ENCODE measurements around the gene P4HA2. TPM values are rescaled to one million over a fixed set of nuclear protein-coding genes. Genes with fewer than 3 reads are reported as not detected.

P4HA2 gene
- total RNA-seq, result under 1 TPM in 1 of 2 donors, not detected in 1; 0.50 TPM
- total RNA-seq, result 0.90 to 2.1 reads per million in 2 donors

DNA sequence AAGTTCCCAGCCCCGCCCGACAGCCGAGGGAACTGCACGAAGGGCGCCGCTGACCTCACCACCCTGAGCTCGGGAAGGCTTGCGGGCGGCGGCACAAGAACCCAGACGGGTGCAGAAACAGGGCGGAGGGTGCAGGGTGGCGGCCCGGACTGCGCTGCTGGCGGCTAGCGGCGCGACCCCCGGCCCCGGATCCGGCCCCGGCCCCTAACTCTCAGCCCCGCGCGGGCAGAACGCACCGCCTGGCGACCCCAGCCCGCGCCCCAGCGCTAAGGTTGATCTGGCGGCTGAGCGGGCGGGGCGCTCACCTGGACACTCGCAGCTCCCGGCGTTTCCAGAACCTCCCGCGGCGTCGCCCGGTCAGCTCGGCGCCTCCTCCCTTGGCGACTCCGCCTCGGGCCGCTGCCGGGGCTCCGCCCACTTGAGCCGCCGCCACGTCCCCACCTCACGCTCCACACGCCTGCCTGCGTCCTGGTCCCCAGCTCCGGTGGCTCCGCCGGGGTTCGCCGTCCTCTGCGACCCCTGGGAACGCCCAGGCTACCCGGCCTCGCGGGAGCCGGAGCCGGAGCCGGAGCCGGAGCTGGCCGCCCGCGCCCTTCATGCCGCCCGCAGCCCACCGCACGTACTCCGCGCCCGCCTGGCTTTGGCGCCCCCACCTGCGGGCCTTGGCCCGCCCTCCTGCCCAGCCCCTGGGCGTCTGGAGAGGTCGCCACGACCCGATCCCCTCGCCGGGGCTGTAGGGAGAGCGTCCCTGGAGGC lies at the start of gene P4HA2:
Gene P4HA2 (minus strand): TSS at position 369 of the 756 bp plus-strand sequence. CDS start 9,227 bp downstream, outside the sequence.
- H3K36me3 Mint-ChIP-seq (ENCODE audit: low read depth), result peaks cover 2% of the 10 kb centered on the region
- peak within 1 kb of the TSS; percentile 75 for H3K4me3 Mint-ChIP-seq
- ATAC-seq (peak; percentile 66), DNase-seq (peak in 1 of 3 donors; percentile 15)
- no peak within 1 kb of the TSS for H3K27ac Mint-ChIP-seq
- peaks cover 21% of the 10 kb centered on the region for H3K4me1 Mint-ChIP-seq
- H3K27me3 Mint-ChIP-seq, result peaks cover 37% of the 10 kb centered on the region
- H3K9me3 ChIP-seq (ENCODE audit: control insufficient read depth, low read length, poor library complexity, severe bottlenecking), result no peaks in the 10 kb centered on the region

DNA sequence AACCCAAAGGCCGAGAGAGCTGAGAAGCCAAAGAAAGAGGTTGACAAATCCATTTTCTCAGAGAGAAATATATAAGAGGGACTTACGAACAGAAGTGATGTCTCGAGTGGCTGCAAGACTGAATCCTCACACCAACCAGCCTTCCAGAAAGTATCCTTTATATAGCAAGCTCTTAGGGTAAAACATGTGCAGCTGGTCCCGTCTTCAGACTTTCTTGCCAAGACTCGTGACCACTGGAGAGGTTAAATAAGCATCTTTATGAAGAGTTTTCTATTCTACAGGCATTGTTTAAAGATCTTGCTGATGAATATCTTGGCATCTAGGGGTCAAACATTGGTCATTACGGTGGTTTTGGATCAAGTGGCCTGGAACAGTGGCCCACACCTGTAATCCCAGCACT lies 49.6 kb upstream of the P4HA2 start:
- no peak overlapping the region for H3K4me3 Mint-ChIP-seq
- peaks cover 14% of the 10 kb centered on the region for H3K4me1 Mint-ChIP-seq
- no peaks in the 10 kb centered on the region for H3K9me3 ChIP-seq (ENCODE audit: control insufficient read depth, low read length, poor library complexity, severe bottlenecking)
- ATAC-seq (no peak), DNase-seq (no peak)
- H3K27me3 Mint-ChIP-seq, result peaks cover 52% of the 10 kb centered on the region
- peaks cover 2% of the 10 kb centered on the region for H3K36me3 Mint-ChIP-seq (ENCODE audit: low read depth)
- no peak overlapping the region for H3K27ac Mint-ChIP-seq

DNA sequence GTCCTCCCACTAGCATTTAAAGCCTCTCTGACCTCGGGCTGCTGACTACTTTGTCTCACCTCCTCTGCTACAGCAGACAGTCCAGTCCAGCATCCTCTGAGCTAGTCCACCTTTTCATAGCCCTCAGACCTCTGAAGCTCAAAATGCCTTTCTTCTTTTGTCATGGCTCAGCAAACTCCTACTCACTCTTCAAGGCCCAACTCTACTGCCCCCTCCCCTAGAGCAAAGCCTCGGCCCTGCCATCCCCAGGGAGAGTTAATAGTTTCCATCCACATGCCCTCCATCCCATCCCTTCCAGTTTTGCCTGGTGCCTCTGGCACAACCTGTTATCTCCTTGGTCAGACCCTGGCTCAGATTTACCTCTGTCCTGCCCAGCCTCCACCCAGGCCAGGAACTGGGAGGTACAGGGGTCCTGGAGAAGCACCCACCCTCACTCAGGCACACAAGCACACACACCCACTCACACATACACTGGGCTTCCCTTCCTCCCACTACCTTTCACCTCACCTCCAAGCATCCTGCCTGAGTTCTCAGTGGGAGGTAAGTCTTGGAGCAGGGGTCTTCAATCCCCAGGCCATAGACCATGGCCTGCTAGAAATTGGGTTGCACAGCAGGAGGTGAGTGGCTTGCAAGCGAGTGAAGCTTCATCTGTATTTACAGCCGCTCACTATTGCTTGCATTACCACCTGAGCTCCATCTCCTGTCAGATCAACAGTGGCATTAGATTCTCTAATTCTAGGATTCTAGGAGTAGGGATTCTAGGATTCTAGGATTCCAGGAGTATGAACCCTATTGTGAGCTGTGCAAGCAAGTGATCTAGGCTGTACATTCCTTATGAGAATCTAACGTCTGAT lies 47.9 kb upstream of the P4HA2 start:
- ATAC-seq (no peak), DNase-seq (no peak)
- Mint-ChIP-seq H3K4me1 (peaks cover 15% of the 10 kb centered on the region), H3K27me3 (peaks cover 47% of the 10 kb centered on the region), H3K36me3 (ENCODE audit: low read depth) (no peaks in the 10 kb centered on the region), H3K4me3 (no peak overlapping the region), H3K27ac (peak overlapping the region; percentile 37)
- H3K9me3 ChIP-seq (ENCODE audit: control insufficient read depth, low read length, poor library complexity, severe bottlenecking), result no peaks in the 10 kb centered on the region

- Mint-ChIP-seq H3K36me3 (ENCODE audit: low read depth) (no peaks in the 10 kb centered on the region), H3K4me1 (peaks cover 15% of the 10 kb centered on the region), H3K4me3 (peak overlapping the region; percentile 67), H3K27me3 (peaks cover 42% of the 10 kb centered on the region), H3K27ac (no peak overlapping the region)
- ATAC-seq (no peak), DNase-seq (no peak)
- no peaks in the 10 kb centered on the region for H3K9me3 ChIP-seq (ENCODE audit: control insufficient read depth, low read length, poor library complexity, severe bottlenecking)
Measured at GRCh38 chr5:132274050-132274792, 46.6 kb upstream of the P4HA2 start.

GRCh38 chr5:132273631-132274030 lies 46.0 kb upstream of the P4HA2 start:
- peaks cover 38% of the 10 kb centered on the region for H3K27me3 Mint-ChIP-seq
- DNase-seq (no peak), ATAC-seq (no peak)
- H3K27ac Mint-ChIP-seq, result no peak overlapping the region
- no peaks in the 10 kb centered on the region for H3K9me3 ChIP-seq (ENCODE audit: control insufficient read depth, low read length, poor library complexity, severe bottlenecking)
- H3K4me1 Mint-ChIP-seq, result peaks cover 15% of the 10 kb centered on the region
- H3K36me3 Mint-ChIP-seq (ENCODE audit: low read depth), result no peaks in the 10 kb centered on the region
- no peak overlapping the region for H3K4me3 Mint-ChIP-seq

DNA sequence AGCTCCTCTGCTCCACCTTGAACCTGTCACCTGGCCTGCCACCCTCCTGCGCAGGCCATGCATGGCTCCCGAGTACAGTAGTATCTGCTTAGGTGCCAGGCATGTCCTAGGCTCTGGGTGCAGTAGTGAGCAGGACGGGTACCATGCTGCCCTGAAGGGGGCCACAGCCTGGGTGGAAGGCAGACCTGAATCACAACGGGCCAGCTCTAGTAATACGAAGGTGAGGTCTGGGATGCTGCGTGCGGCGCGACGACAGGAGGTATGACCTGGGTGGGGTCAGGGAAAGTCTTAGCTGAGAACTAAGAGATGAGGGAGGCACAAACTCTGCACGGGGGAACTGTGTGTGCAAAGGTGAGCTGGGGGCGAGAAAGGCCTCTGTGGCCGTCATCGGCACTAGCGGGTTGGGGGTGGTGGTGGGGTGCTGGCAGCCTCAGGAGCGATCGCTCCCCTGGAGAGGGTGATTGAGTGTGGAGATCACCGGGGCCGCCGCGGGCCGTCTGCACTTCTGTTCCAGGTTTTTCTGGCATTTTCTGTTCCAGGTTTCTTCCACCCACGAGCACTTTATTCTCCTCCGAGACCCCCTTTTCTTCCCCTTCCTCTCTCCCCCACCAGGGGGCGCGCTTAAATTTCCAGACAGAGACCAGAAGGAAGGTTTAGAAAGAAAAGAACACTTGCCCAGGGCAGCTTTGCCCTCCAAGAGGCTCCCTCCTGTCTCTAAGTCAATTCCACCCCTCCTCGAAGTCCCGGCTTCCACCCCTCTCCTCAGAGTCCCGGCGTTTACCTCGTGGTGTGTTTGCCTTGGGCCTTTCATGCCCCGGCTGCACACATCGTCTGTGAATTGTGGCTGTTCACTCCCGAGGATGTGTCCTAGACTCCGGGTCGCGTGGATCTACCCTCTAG lies 44.9 kb upstream of the P4HA2 start:
- no peaks in the 10 kb centered on the region for H3K9me3 ChIP-seq (ENCODE audit: control insufficient read depth, low read length, poor library complexity, severe bottlenecking)
- peak overlapping the region; percentile 32 for H3K27ac Mint-ChIP-seq
- H3K36me3 Mint-ChIP-seq (ENCODE audit: low read depth), result no peaks in the 10 kb centered on the region
- H3K27me3 Mint-ChIP-seq, result peaks cover 38% of the 10 kb centered on the region
- H3K4me3 Mint-ChIP-seq, result peak overlapping the region; percentile 69
- ATAC-seq (peak; percentile 50), DNase-seq (peak; percentile 30 to 57 (median 38))
- H3K4me1 Mint-ChIP-seq, result peaks cover 18% of the 10 kb centered on the region

GRCh38 chr5:132271251-132272246 lies 43.9 kb upstream of the P4HA2 start:
- peaks cover 33% of the 10 kb centered on the region for H3K27me3 Mint-ChIP-seq
- H3K4me3 Mint-ChIP-seq, result peak overlapping the region; percentile 69
- H3K4me1 Mint-ChIP-seq, result peaks cover 20% of the 10 kb centered on the region
- DNase-seq, result no peak
- H3K36me3 Mint-ChIP-seq (ENCODE audit: low read depth), result no peaks in the 10 kb centered on the region
- peak; percentile 14 for ATAC-seq
- no peaks in the 10 kb centered on the region for H3K9me3 ChIP-seq (ENCODE audit: control insufficient read depth, low read length, poor library complexity, severe bottlenecking)
- H3K27ac Mint-ChIP-seq, result peak overlapping the region; percentile 32

- H3K27ac Mint-ChIP-seq, result no peak overlapping the region
- DNase-seq (no peak), ATAC-seq (no peak)
- no peaks in the 10 kb centered on the region for H3K9me3 ChIP-seq (ENCODE audit: control insufficient read depth, low read length, poor library complexity, severe bottlenecking)
- peaks cover 20% of the 10 kb centered on the region for H3K4me1 Mint-ChIP-seq
- H3K36me3 Mint-ChIP-seq (ENCODE audit: low read depth), result no peaks in the 10 kb centered on the region
- H3K27me3 Mint-ChIP-seq, result peaks cover 30% of the 10 kb centered on the region
- no peak overlapping the region for H3K4me3 Mint-ChIP-seq
Measured at GRCh38 chr5:132270706-132271105, 43.1 kb upstream of the P4HA2 start.

GRCh38 chr5:132270335-132270665 lies 42.6 kb upstream of the P4HA2 start:
- ATAC-seq (no peak), DNase-seq (no peak)
- H3K9me3 ChIP-seq (ENCODE audit: control insufficient read depth, low read length, poor library complexity, severe bottlenecking), result no peaks in the 10 kb centered on the region
- no peak overlapping the region for H3K4me3 Mint-ChIP-seq
- no peaks in the 10 kb centered on the region for H3K36me3 Mint-ChIP-seq (ENCODE audit: low read depth)
- no peak overlapping the region for H3K27ac Mint-ChIP-seq
- H3K27me3 Mint-ChIP-seq, result peaks cover 26% of the 10 kb centered on the region
- peaks cover 20% of the 10 kb centered on the region for H3K4me1 Mint-ChIP-seq

DNA sequence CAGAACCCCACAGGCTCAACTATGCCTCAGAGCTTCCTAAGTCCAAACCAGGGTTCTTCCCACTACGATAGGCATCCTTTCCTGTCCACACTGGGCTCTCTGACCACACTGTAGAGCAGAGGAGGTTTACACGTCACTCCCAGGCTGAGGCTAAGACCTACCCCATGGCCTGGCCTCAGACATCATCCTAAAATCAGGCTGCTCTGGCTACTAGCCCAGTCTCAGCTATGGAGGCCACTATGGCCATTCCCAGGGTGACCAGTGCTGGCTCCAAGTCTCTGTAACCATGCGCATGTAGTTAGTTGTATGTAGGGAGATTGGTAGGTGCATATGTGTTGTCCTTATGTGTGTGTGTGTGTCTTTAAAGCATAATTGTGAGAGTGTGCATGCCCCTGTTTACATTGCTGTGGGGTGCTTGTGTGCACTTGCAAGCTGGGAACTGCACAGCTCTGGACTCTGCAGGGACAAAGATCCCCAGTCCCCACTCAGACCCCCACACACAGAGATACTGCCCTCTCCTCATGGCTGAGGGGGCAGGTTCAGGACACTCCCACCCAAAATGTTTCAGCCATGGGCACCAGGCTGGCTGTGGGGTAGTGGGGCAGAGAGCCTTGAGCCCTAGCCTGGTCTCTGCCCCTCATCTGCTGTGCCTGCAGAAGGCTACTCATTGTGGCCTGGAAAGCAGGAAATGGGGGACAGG lies 42.1 kb upstream of the P4HA2 start:
- Mint-ChIP-seq H3K4me1 (peaks cover 18% of the 10 kb centered on the region), H3K27me3 (peaks cover 21% of the 10 kb centered on the region), H3K36me3 (ENCODE audit: low read depth) (no peaks in the 10 kb centered on the region), H3K4me3 (no peak overlapping the region), H3K27ac (no peak overlapping the region)
- no peaks in the 10 kb centered on the region for H3K9me3 ChIP-seq (ENCODE audit: control insufficient read depth, low read length, poor library complexity, severe bottlenecking)
- DNase-seq (no peak), ATAC-seq (no peak)

All from T-helper 17 cell (primary cell).